CD4-positive, alpha-beta T cell treated with Interleukin-21 for 1 hour (primary cell): Measurements from ENCODE around the gene YY1.
"Not testable (repeated sequence)": the region's sequence is repeated elsewhere in the genome, so short reads cannot be mapped to it uniquely, and the experiment has no call there.

Source experiments
- DNase-seq: peaks from one replicate; pipeline ENCODE4 v3.0.0-alpha.2; 2020

YY1 gene

DNA sequence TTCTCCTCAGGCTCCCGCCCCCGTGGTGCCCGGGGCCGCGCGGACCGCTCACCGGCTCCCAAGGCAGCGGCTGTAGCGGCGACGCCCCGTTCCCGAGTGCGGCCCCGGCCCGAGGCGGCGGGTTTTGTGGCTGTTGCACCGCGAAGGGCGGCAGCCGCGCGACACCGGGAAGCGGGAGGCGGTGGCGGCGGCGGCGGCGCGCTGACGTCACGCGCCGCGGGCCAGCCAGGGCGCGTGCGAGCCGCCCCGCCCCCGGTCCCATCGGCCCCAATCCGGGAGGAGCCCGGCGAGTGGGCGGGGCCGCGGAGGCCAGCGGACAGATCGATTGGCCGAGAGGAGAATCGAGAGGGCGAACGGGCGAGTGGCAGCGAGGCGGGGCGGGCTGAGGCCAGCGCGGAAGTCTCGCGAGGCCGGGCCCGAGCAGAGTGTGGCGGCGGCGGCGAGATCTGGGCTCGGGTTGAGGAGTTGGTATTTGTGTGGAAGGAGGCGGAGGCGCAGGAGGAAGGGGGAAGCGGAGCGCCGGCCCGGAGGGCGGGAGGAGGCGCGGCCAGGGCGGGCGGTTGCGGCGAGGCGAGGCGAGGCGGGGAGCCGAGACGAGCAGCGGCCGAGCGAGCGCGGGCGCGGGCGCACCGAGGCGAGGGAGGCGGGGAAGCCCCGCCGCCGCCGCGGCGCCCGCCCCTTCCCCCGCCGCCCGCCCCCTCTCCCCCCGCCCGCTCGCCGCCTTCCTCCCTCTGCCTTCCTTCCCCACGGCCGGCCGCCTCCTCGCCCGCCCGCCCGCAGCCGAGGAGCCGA lies at the start of gene YY1:
Gene YY1 (plus strand): TSS at position 726 of the 792 bp plus-strand sequence. CDS start 101 bp downstream, outside the sequence.
- DNase-seq = peak; percentile 99

GRCh38 chr14:100190126-100190525 lies 48.8 kb upstream of the YY1 start:
- DNase-seq = no peak

DNA sequence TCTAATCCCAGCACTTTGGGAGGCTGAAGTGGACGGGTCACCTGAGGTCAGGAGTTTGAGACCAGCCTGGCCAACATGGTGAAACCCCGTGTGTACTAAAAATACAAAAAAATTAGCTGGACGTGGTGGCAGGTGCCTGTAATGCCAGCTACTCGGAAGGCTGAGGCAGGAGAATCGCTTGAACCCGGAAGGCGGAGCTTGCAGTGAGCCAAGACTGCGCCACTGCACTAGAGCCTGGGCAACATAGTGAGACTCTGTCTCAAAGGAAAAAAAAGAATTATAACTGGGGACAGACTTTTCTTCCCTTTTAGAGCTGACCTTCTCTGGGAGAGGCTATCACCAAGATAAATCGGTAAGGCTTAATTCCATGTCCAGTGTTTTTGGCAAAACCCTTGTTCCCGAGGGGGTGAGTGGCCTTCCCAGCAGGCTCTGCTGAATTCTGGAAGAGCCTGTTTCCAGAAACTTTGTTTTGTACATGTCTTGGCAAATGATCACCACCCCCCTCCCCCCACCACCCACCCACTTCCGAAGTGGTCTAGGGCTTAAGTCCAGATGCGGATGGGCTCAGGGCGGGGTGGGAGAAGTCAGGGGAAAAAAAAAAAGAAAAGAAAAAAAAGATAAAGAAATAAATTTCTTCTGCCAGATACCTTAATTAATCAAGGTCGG lies 47.2 kb upstream of the YY1 start:
- no peak for DNase-seq

DNA sequence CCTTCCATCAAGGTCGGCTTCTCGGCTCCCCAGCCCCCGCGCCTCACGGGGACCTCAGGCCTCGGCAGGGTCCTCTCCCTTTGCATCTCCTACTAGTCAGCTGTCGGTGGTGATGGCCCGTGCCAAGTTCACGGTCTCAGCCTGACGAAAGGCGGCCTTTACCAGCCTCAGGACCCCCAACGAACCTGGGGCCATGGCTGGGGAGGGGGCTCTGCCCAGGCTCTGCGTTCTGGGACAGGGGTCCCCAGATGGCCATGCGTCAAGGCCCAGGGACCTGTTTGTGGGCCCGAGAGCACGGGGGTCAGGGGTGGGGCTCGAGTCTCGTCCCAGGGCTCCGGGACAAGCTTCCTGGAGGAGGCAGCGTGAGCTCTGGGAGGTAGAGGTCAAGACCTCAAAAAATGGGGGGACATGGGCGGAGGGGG lies 46.7 kb upstream of the YY1 start:
- DNase-seq = no peak

DNA sequence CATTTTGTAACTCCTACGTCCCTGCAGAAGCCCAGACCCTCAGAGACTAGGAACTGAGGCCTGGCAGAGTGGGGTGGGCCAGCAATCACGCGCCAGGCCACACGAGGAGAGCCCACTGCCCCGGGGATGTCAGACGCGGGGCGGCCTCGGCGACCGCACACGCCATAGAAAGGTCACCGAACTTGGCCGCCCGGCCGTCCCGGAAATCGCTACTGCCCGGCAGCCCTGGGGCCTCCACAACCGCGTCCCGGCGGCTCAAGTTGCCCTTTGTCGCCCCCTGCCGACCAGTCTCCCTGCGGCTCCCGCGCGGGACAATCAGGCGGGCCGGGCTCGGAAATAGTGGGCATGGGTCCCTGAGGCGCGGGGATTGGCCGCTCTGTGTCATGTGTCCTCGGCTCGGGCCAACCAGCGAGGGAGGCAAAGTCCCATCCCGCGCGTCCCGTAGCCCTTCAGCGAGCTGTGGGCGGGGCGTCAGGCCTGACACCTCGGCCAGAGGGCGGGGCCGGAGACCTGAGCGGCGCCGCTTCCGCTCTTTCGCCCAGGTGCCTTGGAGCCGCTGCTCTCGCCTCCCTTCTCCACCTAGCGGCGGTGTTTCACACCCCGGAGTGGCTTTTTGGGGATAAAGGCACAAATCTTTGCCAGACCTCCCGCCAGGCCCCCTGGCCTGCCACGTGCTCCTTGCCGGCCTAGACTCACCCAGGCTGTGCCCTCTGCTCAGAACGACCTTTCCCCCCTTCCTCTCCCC lies 46.1 kb upstream of the YY1 start:
- peak; percentile 100 for DNase-seq

DNA sequence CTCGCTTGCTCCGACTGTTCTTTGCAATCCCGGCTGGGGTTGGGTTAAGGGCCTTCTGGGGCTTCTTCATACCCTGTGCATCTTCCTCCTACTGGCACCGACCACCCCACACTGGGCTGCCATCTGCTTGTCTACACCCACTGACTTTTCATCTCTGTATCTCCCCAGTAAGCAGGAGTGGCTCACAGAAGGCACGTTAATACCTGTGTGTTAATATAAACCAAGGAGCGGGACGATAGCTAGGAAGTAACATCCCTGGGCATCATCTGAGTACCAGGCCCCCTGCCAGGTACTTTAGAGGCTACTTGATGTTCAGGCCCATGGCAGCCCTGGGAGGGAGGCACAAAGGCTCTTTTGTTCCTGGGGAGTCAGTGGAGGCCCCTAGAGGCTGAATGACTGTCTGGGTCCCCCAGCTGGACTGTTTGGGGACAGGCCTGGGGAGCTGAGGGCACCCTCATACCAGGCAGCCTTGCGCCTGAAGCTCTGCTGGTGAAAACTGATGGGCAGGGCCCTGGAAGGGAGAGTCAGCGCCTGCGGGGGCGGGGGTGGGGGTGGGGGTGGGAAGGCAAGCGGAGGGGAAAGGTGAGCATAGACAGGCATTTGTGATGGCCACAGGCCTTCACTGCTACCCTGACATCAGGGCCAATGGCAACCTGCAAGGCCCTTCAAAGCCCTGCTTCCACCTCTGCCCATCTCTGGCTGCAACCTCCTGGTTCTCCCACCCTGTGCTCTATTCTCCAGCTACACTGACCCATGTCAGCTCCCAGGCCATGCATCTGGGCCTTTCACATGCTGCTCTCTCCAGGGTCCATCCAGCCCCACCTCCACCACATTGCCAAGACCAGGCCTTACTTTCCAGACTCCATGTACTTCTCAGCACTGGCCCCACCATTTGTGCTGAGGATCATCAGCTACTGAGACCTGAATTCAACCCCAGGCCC lies 45.3 kb upstream of the YY1 start:
- DNase-seq = peak; percentile 10

DNA sequence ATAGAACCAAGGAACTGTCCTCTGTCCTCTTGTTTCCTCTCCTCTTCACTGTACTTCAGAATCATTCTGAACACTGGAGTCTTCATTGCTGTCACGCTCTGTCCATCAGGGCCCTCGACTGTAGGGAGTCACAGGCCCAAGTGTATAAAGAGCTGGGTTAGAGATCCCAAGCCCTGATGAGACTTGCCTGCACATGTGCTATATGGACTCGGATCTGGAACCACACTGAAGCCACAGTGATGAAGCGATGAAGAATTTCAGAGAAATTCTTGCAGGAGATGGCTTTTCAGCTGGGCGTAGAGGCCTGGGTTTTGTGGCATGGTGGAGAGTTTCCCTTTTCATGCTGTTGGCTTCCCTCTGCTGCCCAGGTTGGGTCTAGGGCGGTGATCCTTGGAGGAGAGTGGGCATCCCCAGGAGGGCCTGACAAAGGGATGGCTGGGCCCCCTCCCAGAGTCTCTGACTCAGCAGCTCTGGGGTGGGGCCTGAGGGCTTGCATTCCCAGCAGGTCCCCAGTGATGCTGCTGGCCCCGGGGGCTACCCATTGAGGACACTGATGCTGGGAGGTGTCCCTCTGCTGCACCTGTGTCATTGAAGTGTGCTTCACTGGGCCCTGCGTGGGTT lies 39.6 kb upstream of the YY1 start:
- DNase-seq = no peak

DNA sequence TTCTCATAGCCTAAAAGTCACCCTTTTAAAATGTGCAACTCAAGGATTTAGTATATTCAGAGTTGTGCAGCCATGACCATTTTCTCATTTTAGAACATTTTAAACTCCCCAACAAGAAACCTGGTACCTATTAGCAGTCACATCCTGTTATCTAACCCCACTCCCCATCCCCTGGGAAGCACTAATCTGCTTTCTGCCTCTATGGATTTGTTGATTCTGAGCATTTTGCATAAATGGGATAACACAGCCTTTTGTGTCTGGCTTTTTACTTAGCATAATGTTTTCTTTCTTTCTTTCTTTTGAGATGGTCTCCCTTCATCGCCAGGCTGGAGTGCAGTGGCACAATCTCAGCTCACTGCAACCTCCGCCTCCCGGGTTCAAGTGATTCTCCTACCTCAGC lies 38.6 kb upstream of the YY1 start:
- no peak for DNase-seq

DNA sequence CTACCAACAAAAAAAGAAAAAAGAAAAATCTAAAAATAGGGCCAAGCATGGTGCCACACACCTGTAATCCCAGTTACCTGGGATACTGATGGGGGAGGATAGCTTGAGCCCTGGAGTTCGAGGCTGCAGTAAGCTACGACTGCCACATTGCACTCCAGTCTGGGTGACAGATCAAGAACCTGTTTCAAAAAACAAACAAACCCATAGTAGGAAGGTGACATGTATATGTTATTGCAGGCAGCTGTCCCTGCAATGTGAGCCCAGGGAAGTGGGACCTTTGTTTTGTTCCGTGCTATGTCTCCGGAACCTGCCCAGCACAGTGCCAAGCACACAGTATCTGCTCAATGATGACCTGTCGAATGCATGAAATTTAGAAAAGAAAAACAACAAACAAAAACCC lies 37.2 kb upstream of the YY1 start:
- DNase-seq = no peak

DNA sequence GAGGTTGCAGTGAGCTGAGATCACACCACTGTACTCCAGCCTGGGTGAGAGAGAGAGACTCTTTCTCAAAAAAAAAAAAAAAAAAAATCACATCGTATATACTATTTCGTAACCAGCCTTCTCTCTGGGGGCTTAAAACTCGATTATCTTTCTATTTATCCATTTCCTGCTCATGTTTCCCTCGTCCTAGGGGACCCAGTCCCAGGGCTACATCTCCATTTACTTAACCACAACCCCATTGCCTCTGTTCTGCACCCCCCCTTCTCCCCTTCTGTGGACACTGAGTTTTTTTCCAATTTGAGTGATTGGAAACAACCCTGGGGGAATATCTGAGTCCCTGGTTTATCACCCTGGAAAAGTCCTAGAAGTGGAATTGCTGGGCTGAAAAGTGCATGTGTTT lies 36.2 kb upstream of the YY1 start:
- DNase-seq = no peak

- no peak for DNase-seq
Measured at GRCh38 chr14:100203146-100203545, 35.8 kb upstream of the YY1 start.

GRCh38 chr14:100203962-100204834 lies 34.7 kb upstream of the YY1 start:
- no peak for DNase-seq

- not testable (repeated sequence) for DNase-seq
Measured at GRCh38 chr14:100204835-100205167, 34.1 kb upstream of the YY1 start.

DNA sequence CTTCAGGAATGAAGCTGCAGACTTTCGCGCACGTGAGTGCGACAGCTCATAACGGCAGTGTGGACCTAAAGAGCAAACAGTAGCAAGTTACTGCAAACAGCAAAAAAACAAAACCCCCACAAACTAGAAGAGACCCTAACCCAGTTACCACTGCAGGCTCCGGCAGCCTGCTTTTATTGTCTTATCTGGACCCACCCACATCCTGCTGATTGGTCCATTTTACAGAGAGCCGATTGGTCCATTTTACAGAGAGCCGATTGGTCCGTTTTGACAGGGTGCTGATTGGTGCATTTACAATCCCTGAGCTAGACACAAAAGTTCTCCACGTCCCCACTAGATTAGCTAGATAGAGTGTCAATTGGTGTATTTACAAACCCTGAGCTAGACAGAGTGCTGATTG lies 31.4 kb upstream of the YY1 start:
- not testable (repeated sequence) for DNase-seq

- not testable (repeated sequence) for DNase-seq
Measured at GRCh38 chr14:100208136-100208535, 30.8 kb upstream of the YY1 start.

DNA sequence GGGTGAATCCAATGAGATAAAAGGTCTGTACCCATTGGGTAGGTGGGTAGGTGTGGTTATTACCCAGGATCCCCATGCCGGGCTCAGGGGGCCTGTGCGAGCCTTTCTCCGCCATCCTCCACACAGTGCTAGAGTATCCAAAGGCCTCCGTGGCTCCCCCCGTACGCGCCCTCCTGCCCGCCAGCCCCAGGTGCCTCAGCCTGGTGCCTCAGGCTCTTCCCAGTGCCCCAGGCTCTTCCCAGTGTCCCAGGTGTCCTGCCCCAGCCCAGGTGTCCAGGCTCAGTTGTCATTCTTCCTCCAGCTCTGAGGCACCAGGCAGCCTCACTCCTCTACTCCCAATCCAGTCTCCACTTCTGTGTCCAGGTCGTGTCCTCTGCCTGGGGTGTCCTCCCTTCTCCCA lies 27.6 kb upstream of the YY1 start:
- DNase-seq = no peak

GRCh38 chr14:100211893-100212292 lies 27.1 kb upstream of the YY1 start:
- DNase-seq = no peak

- DNase-seq = no peak
Measured at GRCh38 chr14:100212476-100213333, 26.2 kb upstream of the YY1 start.

DNA sequence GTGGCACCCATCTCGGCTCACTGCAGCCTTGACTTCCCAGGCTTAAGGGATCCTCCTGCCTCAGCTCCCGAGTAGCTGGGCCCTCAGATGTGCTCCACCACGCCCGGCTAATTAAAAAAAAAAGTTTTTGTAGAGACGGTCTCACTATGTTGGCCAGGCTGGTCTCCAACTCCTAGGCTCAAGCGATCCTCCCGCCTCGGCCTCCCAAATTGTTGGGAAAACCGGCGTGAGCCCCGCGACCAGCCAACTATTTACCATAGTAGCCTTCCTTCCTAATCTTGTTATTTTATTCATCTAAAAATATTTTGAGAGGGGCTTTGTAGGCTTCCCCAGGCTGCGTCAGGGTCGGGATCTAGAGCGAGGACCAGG lies 25.4 kb upstream of the YY1 start:
- DNase-seq = no peak
